HG03280 (cell line): ENCODE measurements around the gene GALNT12.

Source experiments
- ATAC-seq: cut with Tn5 transposase; IDR thresholded peaks from one replicate; pipeline ENCODE4 v1.9.1; 2021; ENCODE audit warnings: mild to moderate bottlenecking, moderate library complexity; ENCODE audit not compliant: unreplicated experiment

Gene GALNT12

GRCh38 chr9:98899408-98900056 lies 92.1 kb downstream of the GALNT12 start:
- ATAC-seq: no peak
